ENCODE results near the gene THRB. TPM values are rescaled to one million over a fixed set of nuclear protein-coding genes. Genes with fewer than 3 reads are reported as not detected.
A peak's percentile ranks its signal among the peaks of the same experiment; 100 is the strongest.

Gene THRB
- total and polyA plus RNA-seq, 10 donors, result 1.00 to 26.6 (median 16.2) TPM

- peak overlapping the region in 2 of 8 donors; percentile 2 to 19 for H3K27ac ChIP-seq
- H3K4me3 ChIP-seq, result no peak overlapping the region
- no peaks in the 10 kb centered on the region for H3K36me3 ChIP-seq
- H3K9me3 ChIP-seq, result no peaks in the 10 kb centered on the region
- no peaks in the 10 kb centered on the region for H3K27me3 ChIP-seq (replicated peaks in 1 of 7)
- DNase-seq, result no peak
- intact Hi-C loops (cut with DNase I; ENCODE audit: low total_unique reads), result no loop called here
- TF ChIP-seq, protein P1, sequence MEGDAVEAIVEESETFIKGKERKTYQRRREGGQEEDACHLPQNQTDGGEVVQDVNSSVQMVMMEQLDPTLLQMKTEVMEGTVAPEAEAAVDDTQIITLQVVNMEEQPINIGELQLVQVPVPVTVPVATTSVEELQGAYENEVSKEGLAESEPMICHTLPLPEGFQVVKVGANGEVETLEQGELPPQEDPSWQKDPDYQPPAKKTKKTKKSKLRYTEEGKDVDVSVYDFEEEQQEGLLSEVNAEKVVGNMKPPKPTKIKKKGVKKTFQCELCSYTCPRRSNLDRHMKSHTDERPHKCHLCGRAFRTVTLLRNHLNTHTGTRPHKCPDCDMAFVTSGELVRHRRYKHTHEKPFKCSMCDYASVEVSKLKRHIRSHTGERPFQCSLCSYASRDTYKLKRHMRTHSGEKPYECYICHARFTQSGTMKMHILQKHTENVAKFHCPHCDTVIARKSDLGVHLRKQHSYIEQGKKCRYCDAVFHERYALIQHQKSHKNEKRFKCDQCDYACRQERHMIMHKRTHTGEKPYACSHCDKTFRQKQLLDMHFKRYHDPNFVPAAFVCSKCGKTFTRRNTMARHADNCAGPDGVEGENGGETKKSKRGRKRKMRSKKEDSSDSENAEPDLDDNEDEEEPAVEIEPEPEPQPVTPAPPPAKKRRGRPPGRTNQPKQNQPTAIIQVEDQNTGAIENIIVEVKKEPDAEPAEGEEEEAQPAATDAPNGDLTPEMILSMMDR (IDR thresholded peaks at IDR 0.05 in 8 of 11, conservative IDR thresholded peaks at IDR 0.05 in 3 of 11), result no peak
- TF ChIP-seq POLR2AphosphoS5 (IDR thresholded peaks at IDR 0.05), result no peak
- no peaks in the 10 kb centered on the region for H3K4me1 ChIP-seq
Observed at GRCh38 chr3:24377218-24377993, 117.2 kb downstream of the THRB start.

GRCh38 chr3:24375947-24376384, 118.7 kb downstream of the THRB start:
- TF ChIP-seq, protein P1 (IDR thresholded peaks at IDR 0.05 in 8 of 11, conservative IDR thresholded peaks at IDR 0.05 in 3 of 11), result no peak
- TF ChIP-seq POLR2AphosphoS5 (IDR thresholded peaks at IDR 0.05), result no peak
- no peak for TF ChIP-seq POLR2A (IDR thresholded peaks at IDR 0.05)
- Histone ChIP-seq H3K4me3 (no peak overlapping the region), H3K4me1 (no peaks in the 10 kb centered on the region), H3K27ac (peak overlapping the region in 2 of 8 donors; percentile 27 to 29), H3K36me3 (no peaks in the 10 kb centered on the region), H3K27me3 (replicated peaks in 1 of 7) (no peaks in the 10 kb centered on the region), H3K9me3 (no peaks in the 10 kb centered on the region)
- intact Hi-C loops (cut with DNase I; ENCODE audit: low total_unique reads), result no loop called here
- 63 to 83% (median 70%) methylated on average over 3 of the region's 3 CpGs for WGBS, 5 donors
- DNase-seq, result no peak

- intact Hi-C loops (cut with DNase I; ENCODE audit: low total_unique reads), result no loop called here
- no peak for DNase-seq
- H3K4me3 ChIP-seq, result no peak overlapping the region
- H3K4me1 ChIP-seq, result no peaks in the 10 kb centered on the region
- no peaks in the 10 kb centered on the region for H3K27me3 ChIP-seq (replicated peaks in 1 of 7)
- TF ChIP-seq POLR2A (IDR thresholded peaks at IDR 0.05), result no peak
- no peak for TF ChIP-seq POLR2AphosphoS5 (IDR thresholded peaks at IDR 0.05)
- TF ChIP-seq, protein P1 (IDR thresholded peaks at IDR 0.05 in 8 of 11, conservative IDR thresholded peaks at IDR 0.05 in 3 of 11), result no peak
- H3K27ac ChIP-seq, result no peak overlapping the region
- WGBS, 5 donors, result 69 to 82% (median 78%) methylated on average over 1 of the region's 1 CpG
- H3K36me3 ChIP-seq, result no peaks in the 10 kb centered on the region
- H3K9me3 ChIP-seq, result no peaks in the 10 kb centered on the region
Observed at GRCh38 chr3:24374801-24375200, 119.8 kb downstream of the THRB start.

DNA sequence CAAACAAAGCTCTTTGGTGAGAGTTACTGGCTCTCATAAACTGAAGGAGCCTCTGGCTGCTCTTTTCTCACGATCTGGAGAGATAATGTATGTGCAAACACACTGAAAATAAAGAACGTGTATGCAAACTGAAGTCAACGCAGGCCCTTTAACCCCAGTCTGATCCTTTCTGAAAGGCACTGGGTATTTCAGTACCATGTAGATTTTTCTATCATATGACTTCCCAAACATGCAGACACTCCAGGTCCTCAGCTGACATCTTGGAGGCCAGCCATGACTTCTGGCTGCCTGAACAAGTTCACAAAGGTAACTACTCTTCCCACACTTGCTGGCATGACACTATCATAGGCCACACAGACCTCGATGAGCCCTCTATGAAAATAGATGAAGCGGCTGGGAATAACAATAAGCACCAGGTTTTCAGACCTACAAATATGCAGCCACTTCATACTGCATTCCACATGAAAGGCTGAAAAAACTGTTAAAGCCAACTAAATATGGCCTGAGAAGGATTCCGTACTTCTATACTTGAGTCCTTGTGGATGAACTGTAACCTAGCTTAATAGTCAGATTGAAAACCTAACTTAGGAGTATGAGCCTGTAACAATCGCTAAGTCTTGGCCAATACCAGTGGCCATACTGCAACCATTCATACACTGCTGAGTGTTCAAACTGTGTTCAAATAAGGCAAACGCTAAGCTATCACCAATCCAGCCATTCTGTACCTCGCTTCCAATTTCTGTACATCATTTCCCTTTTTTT, 121.3 kb downstream of the THRB start:
- Histone ChIP-seq H3K27me3 (replicated peaks in 1 of 7) (no peaks in the 10 kb centered on the region), H3K4me3 (no peak overlapping the region), H3K4me1 (no peaks in the 10 kb centered on the region), H3K9me3 (no peaks in the 10 kb centered on the region), H3K36me3 (no peaks in the 10 kb centered on the region), H3K27ac (no peak overlapping the region)
- TF ChIP-seq, protein P1 (IDR thresholded peaks at IDR 0.05 in 8 of 11, conservative IDR thresholded peaks at IDR 0.05 in 3 of 11), result no peak
- DNase-seq, result no peak
- intact Hi-C loops (cut with DNase I; ENCODE audit: low total_unique reads), result no loop called here
- 86 to 92% (median 91%) methylated on average over 9 of the region's 9 CpGs for WGBS, 5 donors
